ENCODE measurements around the gene CADM4. TPM values are rescaled to one million over a fixed set of nuclear protein-coding genes. Genes with fewer than 3 reads are reported as not detected.

The CADM4 gene
- total and polyA plus RNA-seq, 2 donors (not counting 1 experiment from before 2014, with no cell fraction given): 1.5 TPM

GRCh38 chr19:43658001-43658400 lies 18.4 kb upstream of the CADM4 start:
- H3K9ac ChIP-seq (ENCODE audit: insufficient read depth, low read length): no peak overlapping the region
- H3K4me3 ChIP-seq (replicated peaks in 1 of 4; ENCODE audit: control extremely low read depth in 1 of 4, insufficient read depth in 1 of 4, low read depth in 3 of 4, low read length in 4 of 4): no peak overlapping the region
- no peaks in the 10 kb centered on the region for H3K4me1 ChIP-seq (ENCODE audit: control insufficient read depth, extremely low read depth, insufficient read depth, low read length)
- no peak overlapping the region for H2AFZ ChIP-seq (ENCODE audit: low read length)
- no peaks in the 10 kb centered on the region for H3K27me3 ChIP-seq (ENCODE audit: control insufficient read depth, insufficient read depth, low read length)
- H3K27ac ChIP-seq (ENCODE audit: insufficient read depth, low read length): no peak overlapping the region
- H3K4me2 ChIP-seq (ENCODE audit: extremely low read depth, insufficient read depth, low read length): no peak overlapping the region
- TF ChIP-seq, protein P1, sequence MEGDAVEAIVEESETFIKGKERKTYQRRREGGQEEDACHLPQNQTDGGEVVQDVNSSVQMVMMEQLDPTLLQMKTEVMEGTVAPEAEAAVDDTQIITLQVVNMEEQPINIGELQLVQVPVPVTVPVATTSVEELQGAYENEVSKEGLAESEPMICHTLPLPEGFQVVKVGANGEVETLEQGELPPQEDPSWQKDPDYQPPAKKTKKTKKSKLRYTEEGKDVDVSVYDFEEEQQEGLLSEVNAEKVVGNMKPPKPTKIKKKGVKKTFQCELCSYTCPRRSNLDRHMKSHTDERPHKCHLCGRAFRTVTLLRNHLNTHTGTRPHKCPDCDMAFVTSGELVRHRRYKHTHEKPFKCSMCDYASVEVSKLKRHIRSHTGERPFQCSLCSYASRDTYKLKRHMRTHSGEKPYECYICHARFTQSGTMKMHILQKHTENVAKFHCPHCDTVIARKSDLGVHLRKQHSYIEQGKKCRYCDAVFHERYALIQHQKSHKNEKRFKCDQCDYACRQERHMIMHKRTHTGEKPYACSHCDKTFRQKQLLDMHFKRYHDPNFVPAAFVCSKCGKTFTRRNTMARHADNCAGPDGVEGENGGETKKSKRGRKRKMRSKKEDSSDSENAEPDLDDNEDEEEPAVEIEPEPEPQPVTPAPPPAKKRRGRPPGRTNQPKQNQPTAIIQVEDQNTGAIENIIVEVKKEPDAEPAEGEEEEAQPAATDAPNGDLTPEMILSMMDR (conservative IDR thresholded peaks at IDR 0.05 in 1 of 2, IDR thresholded peaks at IDR 0.05 in 1 of 2; ENCODE audit: low read depth in 1 of 2, low read length in 2 of 2): no peak
- TF ChIP-seq EZH2 (IDR thresholded peaks at IDR 0.05; ENCODE audit: low read length, missing control alignments): no peak
- peaks cover 28% of the 10 kb centered on the region for H3K36me3 ChIP-seq (ENCODE audit: control insufficient read depth, insufficient read depth, low read length)
- no peak for DNase-seq (ENCODE audit: low read depth in 2 of 2)
- H4K20me1 ChIP-seq (ENCODE audit: control insufficient read depth, extremely low read depth, insufficient read depth, low read length): no peaks in the 10 kb centered on the region
- no peaks in the 10 kb centered on the region for H3K9me3 ChIP-seq (ENCODE audit: control insufficient read depth, insufficient read depth, low read depth, low read length)
- peaks cover 32% of the 10 kb centered on the region for H3K79me2 ChIP-seq (ENCODE audit: control insufficient read depth, insufficient read depth, low read length)

DNA sequence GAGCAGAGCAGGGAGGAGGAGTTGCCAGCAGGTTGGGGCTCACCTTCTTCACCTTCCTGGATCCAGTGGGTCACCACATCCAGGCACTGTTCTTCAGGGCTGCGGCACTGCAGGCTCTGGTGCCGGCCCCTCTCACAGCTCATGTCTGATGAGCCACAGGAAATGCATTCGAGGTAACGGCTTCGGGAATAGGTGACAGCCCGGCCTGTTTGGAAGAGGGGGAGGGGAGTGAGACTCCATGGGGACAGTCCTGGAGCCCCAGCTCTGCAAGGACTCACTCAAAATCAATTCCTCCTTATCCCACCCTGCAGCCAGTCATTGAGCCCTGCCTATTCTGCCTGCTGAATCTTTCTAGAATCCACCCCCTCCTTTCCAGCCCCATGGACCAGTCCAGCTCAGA lies 16.8 kb upstream of the CADM4 start:
- TF ChIP-seq, protein P1 (conservative IDR thresholded peaks at IDR 0.05 in 1 of 2, IDR thresholded peaks at IDR 0.05 in 1 of 2; ENCODE audit: low read depth in 1 of 2, low read length in 2 of 2): no peak
- TF ChIP-seq EZH2 (IDR thresholded peaks at IDR 0.05; ENCODE audit: low read length, missing control alignments): no peak
- H3K9ac ChIP-seq (ENCODE audit: insufficient read depth, low read length): no peak overlapping the region
- no peak overlapping the region for H2AFZ ChIP-seq (ENCODE audit: low read length)
- no peak overlapping the region for H3K4me2 ChIP-seq (ENCODE audit: extremely low read depth, insufficient read depth, low read length)
- H3K4me1 ChIP-seq (ENCODE audit: control insufficient read depth, extremely low read depth, insufficient read depth, low read length): no peaks in the 10 kb centered on the region
- no peak overlapping the region for H3K4me3 ChIP-seq (replicated peaks in 1 of 4; ENCODE audit: control extremely low read depth in 1 of 4, insufficient read depth in 1 of 4, low read depth in 3 of 4, low read length in 4 of 4)
- no peak for DNase-seq (ENCODE audit: low read depth in 2 of 2)
- H3K9me3 ChIP-seq (ENCODE audit: control insufficient read depth, insufficient read depth, low read depth, low read length): no peaks in the 10 kb centered on the region
- H3K27me3 ChIP-seq (ENCODE audit: control insufficient read depth, insufficient read depth, low read length): no peaks in the 10 kb centered on the region
- peaks cover 26% of the 10 kb centered on the region for H3K36me3 ChIP-seq (ENCODE audit: control insufficient read depth, insufficient read depth, low read length)
- peaks cover 26% of the 10 kb centered on the region for H3K79me2 ChIP-seq (ENCODE audit: control insufficient read depth, insufficient read depth, low read length)
- no peak overlapping the region for H3K27ac ChIP-seq (ENCODE audit: insufficient read depth, low read length)
- no peaks in the 10 kb centered on the region for H4K20me1 ChIP-seq (ENCODE audit: control insufficient read depth, extremely low read depth, insufficient read depth, low read length)

- TF ChIP-seq, protein P1 (conservative IDR thresholded peaks at IDR 0.05 in 1 of 2, IDR thresholded peaks at IDR 0.05 in 1 of 2; ENCODE audit: low read depth in 1 of 2, low read length in 2 of 2): no peak
- no peak for TF ChIP-seq EZH2 (IDR thresholded peaks at IDR 0.05; ENCODE audit: low read length, missing control alignments)
- Histone ChIP-seq H3K4me1 (ENCODE audit: control insufficient read depth, extremely low read depth, insufficient read depth, low read length) (no peaks in the 10 kb centered on the region), H3K79me2 (ENCODE audit: control insufficient read depth, insufficient read depth, low read length) (peaks cover 4% of the 10 kb centered on the region), H3K27ac (ENCODE audit: insufficient read depth, low read length) (no peak overlapping the region), H3K9me3 (ENCODE audit: control insufficient read depth, insufficient read depth, low read depth, low read length) (no peaks in the 10 kb centered on the region), H3K36me3 (ENCODE audit: control insufficient read depth, insufficient read depth, low read length) (peaks cover 23% of the 10 kb centered on the region), H3K27me3 (ENCODE audit: control insufficient read depth, insufficient read depth, low read length) (no peaks in the 10 kb centered on the region), H3K9ac (ENCODE audit: insufficient read depth, low read length) (no peak overlapping the region), H3K4me3 (replicated peaks in 1 of 4; ENCODE audit: control extremely low read depth in 1 of 4, insufficient read depth in 1 of 4, low read depth in 3 of 4, low read length in 4 of 4) (no peak overlapping the region), H3K4me2 (ENCODE audit: extremely low read depth, insufficient read depth, low read length) (no peak overlapping the region), H4K20me1 (ENCODE audit: control insufficient read depth, extremely low read depth, insufficient read depth, low read length) (no peaks in the 10 kb centered on the region), H2AFZ (ENCODE audit: low read length) (no peak overlapping the region)
- no peak for DNase-seq (ENCODE audit: low read depth in 2 of 2)
Observed at GRCh38 chr19:43652546-43652874, 12.9 kb upstream of the CADM4 start.

Data from fibroblast of lung (primary cell).